Loucy (cell line): ENCODE measurements around the gene MIEF1.

ENCODE experiments used
- H2AFZ ChIP-seq: fragments of 200-600 bp; sonication (generic); 2 replicates; pipeline ENCODE4 v1.6.0; 2016; ENCODE audit warnings: antibody characterized with exemption, mild to moderate bottlenecking, low read length, moderate library complexity
- H3F3A ChIP-seq: fragments of 200-600 bp; 2 replicates; pipeline ENCODE4 v1.6.0; 2016; ENCODE audit warnings: antibody characterized with exemption, low read depth, mild to moderate bottlenecking
- H3K27me3 ChIP-seq: fragments of 200-600 bp; sonication (generic); 2 replicates; pipeline ENCODE4 v1.6.1; 2014; ENCODE audit warnings: low read length, mild to moderate bottlenecking; ENCODE audit not compliant: insufficient read depth, poor library complexity, severe bottlenecking
- H3K36me3 ChIP-seq: fragments of 200-600 bp; sonication (generic); 2 replicates; pipeline ENCODE4 v1.6.1; 2016; ENCODE audit warnings: low read length; ENCODE audit not compliant: insufficient read depth
- H3K4me1 ChIP-seq: fragments of 200-600 bp; sonication (generic); 2 replicates; pipeline ENCODE4 v1.5.1; 2014; ENCODE audit warnings: low read length, mild to moderate bottlenecking; ENCODE audit not compliant: insufficient read depth, poor library complexity, severe bottlenecking
- H3K4me2 ChIP-seq: fragments of 200-600 bp; sonication (generic); 2 replicates; pipeline ENCODE4 v1.6.0; 2014; ENCODE audit warnings: antibody characterized with exemption, low read length, low read depth, mild to moderate bottlenecking; ENCODE audit not compliant: poor library complexity, severe bottlenecking
- H3K4me3 ChIP-seq: fragments of 200-600 bp; sonication (generic); 2 replicates; pipeline ENCODE4 v1.5.1; 2014; ENCODE audit warnings: low read length, mild to moderate bottlenecking, mixed read lengths; ENCODE audit not compliant: poor library complexity, severe bottlenecking
- H3K79me2 ChIP-seq: fragments of 200-600 bp; sonication (generic); 2 replicates; pipeline ENCODE4 v1.6.1; 2014; ENCODE audit warnings: low read length; ENCODE audit not compliant: insufficient read depth
- H3K9ac ChIP-seq: fragments of 200-600 bp; sonication (generic); 2 replicates; pipeline ENCODE4 v1.6.0; 2014; ENCODE audit warnings: mild to moderate bottlenecking, low read depth, low read length, moderate library complexity; ENCODE audit not compliant: poor library complexity, severe bottlenecking
- H3K9me2 ChIP-seq: fragments of 200-600 bp; sonication (generic); replicated peaks from 2 replicates; pipeline ENCODE4 v1.6.1; 2016; ENCODE audit warnings: low read depth, low read length, mixed read lengths
- H3K9me3 ChIP-seq: fragments of 200-600 bp; sonication (generic); 2 replicates; pipeline ENCODE4 v1.6.1; 2014; ENCODE audit warnings: mild to moderate bottlenecking, antibody characterized with exemption, low read length, low read depth; ENCODE audit not compliant: insufficient read depth
- H4K20me1 ChIP-seq: fragments of 200-600 bp; sonication (generic); 2 replicates; pipeline ENCODE4 v1.6.0; 2014; ENCODE audit warnings: antibody characterized with exemption, low read length, mild to moderate bottlenecking; ENCODE audit not compliant: insufficient read depth, poor library complexity, severe bottlenecking
- CTCF ChIP-seq: fragments of 200-600 bp; sonication (generic); conservative IDR thresholded peaks from 2 replicates; pipeline ENCODE4 v1.5.1; 2014; ENCODE audit warnings: mild to moderate bottlenecking, antibody characterized with exemption, low read length
- EZH2phosphoT487 ChIP-seq: fragments of 200-600 bp; IDR thresholded peaks from 2 replicates; pipeline ENCODE4 v1.6.1; 2018; ENCODE audit warnings: antibody characterized with exemption, mild to moderate bottlenecking, moderate library complexity, borderline replicate concordance

MIEF1 gene

GRCh38 chr22:39490135-39490798 is 11.8 kb upstream of the MIEF1 start:
- H3F3A ChIP-seq, result no peaks in the 10 kb centered on the region
- no peaks in the 10 kb centered on the region for H3K27me3 ChIP-seq
- H3K4me3 ChIP-seq, result no peak overlapping the region
- peaks cover 7% of the 10 kb centered on the region; the same call in 1 of the 2 replicates for H3K36me3 ChIP-seq
- H3K4me2 ChIP-seq, result no peak overlapping the region
- H3K79me2 ChIP-seq, result no peaks in the 10 kb centered on the region
- no peak overlapping the region for H2AFZ ChIP-seq
- no peaks in the 10 kb centered on the region for H3K9me2 ChIP-seq
- H3K9me3 ChIP-seq, result no peaks in the 10 kb centered on the region
- no peaks in the 10 kb centered on the region for H3K4me1 ChIP-seq
- no peaks in the 10 kb centered on the region for H4K20me1 ChIP-seq
- H3K9ac ChIP-seq, result no peak overlapping the region
- no peak for TF ChIP-seq CTCF
- no peak for TF ChIP-seq EZH2phosphoT487

GRCh38 chr22:39490966-39491680 is 11.0 kb upstream of the MIEF1 start:
- Histone ChIP-seq H3K36me3 (peaks cover 7% of the 10 kb centered on the region; the same call in 1 of the 2 replicates), H4K20me1 (no peaks in the 10 kb centered on the region), H3F3A (no peaks in the 10 kb centered on the region), H3K4me1 (no peaks in the 10 kb centered on the region), H3K27me3 (no peaks in the 10 kb centered on the region), H3K9me2 (no peaks in the 10 kb centered on the region), H2AFZ (no peak overlapping the region), H3K9ac (no peak overlapping the region), H3K9me3 (no peaks in the 10 kb centered on the region), H3K4me3 (no peak overlapping the region), H3K79me2 (no peaks in the 10 kb centered on the region), H3K4me2 (no peak overlapping the region)
- TF ChIP-seq CTCF (no peak), EZH2phosphoT487 (no peak)

GRCh38 chr22:39491696-39492095 is 10.4 kb upstream of the MIEF1 start:
- no peak overlapping the region for H3K9ac ChIP-seq
- no peaks in the 10 kb centered on the region for H3K9me3 ChIP-seq
- no peak overlapping the region for H3K4me2 ChIP-seq
- no peak overlapping the region for H2AFZ ChIP-seq
- no peaks in the 10 kb centered on the region for H3K4me1 ChIP-seq
- no peaks in the 10 kb centered on the region for H3K79me2 ChIP-seq
- no peaks in the 10 kb centered on the region for H3K27me3 ChIP-seq
- peaks cover 7% of the 10 kb centered on the region; the same call in 1 of the 2 replicates for H3K36me3 ChIP-seq
- TF ChIP-seq EZH2phosphoT487, result no peak
- TF ChIP-seq CTCF, result no peak
- H3K4me3 ChIP-seq, result no peak overlapping the region
- H4K20me1 ChIP-seq, result no peaks in the 10 kb centered on the region
- H3K9me2 ChIP-seq, result no peaks in the 10 kb centered on the region
- H3F3A ChIP-seq, result no peaks in the 10 kb centered on the region
